Measurements from ENCODE around the gene RNF8.
"Not testable (repeated sequence)": the region's sequence is repeated elsewhere in the genome, so short reads cannot be mapped to it uniquely, and the experiment has no call there.

RNF8 gene

GRCh38 chr6:37353761-37354525, at the start of gene RNF8:
Gene RNF8, plus strand, starts transcription at chr6:37353983. Its CDS starts 182 bp downstream, at chr6:37354165.
- peak; percentile 90 for DNase-seq

- DNase-seq: no peak
Measured at GRCh38 chr6:37304766-37305165, 49.0 kb upstream of the RNF8 start.

- no peak for DNase-seq
Measured at GRCh38 chr6:37305841-37306425, 47.9 kb upstream of the RNF8 start.

GRCh38 chr6:37306624-37307222, 47.1 kb upstream of the RNF8 start:
- DNase-seq: no peak

- DNase-seq: not testable (repeated sequence)
Measured at GRCh38 chr6:37307484-37307883, 46.3 kb upstream of the RNF8 start.

GRCh38 chr6:37308069-37308815, 45.5 kb upstream of the RNF8 start:
- no peak for DNase-seq

GRCh38 chr6:37309046-37309445, 44.7 kb upstream of the RNF8 start:
- DNase-seq: no peak

GRCh38 chr6:37309692-37310091, 44.1 kb upstream of the RNF8 start:
- DNase-seq: no peak

- DNase-seq: no peak
Measured at GRCh38 chr6:37310966-37311365, 42.8 kb upstream of the RNF8 start.

GRCh38 chr6:37311741-37312473, 41.9 kb upstream of the RNF8 start:
- no peak for DNase-seq

- DNase-seq: peak; percentile 48
Measured at GRCh38 chr6:37313723-37314486, 39.9 kb upstream of the RNF8 start.

GRCh38 chr6:37314487-37315156, 39.2 kb upstream of the RNF8 start:
- peak; percentile 68 for DNase-seq

GRCh38 chr6:37315157-37315515, 38.6 kb upstream of the RNF8 start:
- DNase-seq: no peak

- DNase-seq: no peak
Measured at GRCh38 chr6:37316071-37316470, 37.7 kb upstream of the RNF8 start.

GRCh38 chr6:37317312-37318038, 36.3 kb upstream of the RNF8 start:
- DNase-seq: no peak

GRCh38 chr6:37319156-37319555, 34.6 kb upstream of the RNF8 start:
- no peak for DNase-seq

- no peak for DNase-seq
Measured at GRCh38 chr6:37319856-37320480, 33.8 kb upstream of the RNF8 start.

GRCh38 chr6:37320646-37321045, 33.1 kb upstream of the RNF8 start:
- DNase-seq: no peak

GRCh38 chr6:37321101-37321500, 32.7 kb upstream of the RNF8 start:
- no peak for DNase-seq

All from GDM1 (cell line).